ENCODE data around the gene SPOPL.
A peak's percentile ranks its signal among the peaks of the same experiment; 100 is the strongest.
"Not testable (repeated sequence)": the region's sequence is repeated elsewhere in the genome, so short reads cannot be mapped to it uniquely, and the experiment has no call there.

SPOPL gene

DNA sequence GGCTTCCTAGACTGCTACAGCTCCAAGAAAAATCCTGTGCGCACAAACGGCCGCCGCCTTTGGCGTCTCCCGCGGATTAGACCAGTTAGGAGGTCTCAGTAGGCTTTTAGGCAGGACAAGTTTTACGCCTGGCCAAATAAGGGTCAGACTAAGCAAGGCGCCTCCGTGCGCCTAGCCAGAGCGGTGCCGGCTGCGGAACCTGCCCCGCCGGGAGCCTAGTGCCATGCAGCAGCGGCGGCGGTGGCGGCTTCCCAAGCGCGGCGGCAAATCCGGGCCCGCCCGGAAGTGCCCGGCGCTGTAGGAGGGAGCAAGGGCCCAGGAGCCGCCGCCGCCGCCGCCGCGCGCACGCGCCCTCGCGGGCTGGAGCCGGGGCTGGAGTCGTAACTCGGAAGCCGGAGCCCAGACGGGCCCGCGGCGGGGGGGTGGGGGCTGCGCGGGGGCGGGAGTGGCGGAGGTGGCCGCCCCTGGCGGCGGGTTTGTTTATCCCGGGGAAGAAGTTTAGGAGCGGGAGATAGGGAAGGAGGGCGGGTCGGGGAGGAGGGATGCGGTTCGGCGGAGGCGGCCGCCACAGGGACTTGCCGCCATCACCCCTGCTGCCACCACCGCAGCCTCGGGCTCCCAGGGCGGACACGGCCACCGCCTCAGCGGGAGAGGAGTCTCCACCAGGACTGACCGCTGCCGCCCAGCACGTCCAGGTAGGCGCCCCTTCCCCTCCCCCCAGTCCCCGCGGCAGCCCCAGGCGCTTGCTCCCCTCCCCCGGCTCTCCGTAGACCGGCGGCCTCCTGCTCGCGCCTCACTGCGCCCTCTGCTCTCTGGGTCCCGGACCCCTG, at the start of gene SPOPL:
TSS of gene SPOPL (plus strand) at position 346 of the 830 bp plus-strand sequence. CDS start 48,447 bp downstream, outside the sequence.
- DNase-seq = peak; percentile 89

- no peak for DNase-seq
These were observed 49.2 kb upstream of the SPOPL start for GRCh38 chr2:138452324-138452723.

DNA sequence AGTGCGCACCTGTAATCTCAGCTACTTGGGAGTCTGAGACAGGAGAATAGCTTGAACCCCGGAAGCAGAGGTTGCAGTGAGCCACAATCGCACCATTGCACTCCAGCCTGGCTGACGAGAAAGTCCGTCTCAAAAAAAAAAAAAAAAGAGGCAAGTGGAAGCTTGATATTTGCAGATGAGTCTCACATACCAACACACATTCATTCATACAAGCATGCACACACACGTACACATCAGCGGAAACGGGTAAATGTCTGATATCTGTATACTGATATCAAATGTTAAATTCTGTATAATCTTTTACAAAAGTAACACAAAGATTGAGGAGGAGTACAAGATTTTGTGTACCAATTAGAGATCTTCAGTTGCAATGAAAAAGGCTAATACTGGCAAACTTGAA, 47.8 kb upstream of the SPOPL start:
- no peak for DNase-seq

DNA sequence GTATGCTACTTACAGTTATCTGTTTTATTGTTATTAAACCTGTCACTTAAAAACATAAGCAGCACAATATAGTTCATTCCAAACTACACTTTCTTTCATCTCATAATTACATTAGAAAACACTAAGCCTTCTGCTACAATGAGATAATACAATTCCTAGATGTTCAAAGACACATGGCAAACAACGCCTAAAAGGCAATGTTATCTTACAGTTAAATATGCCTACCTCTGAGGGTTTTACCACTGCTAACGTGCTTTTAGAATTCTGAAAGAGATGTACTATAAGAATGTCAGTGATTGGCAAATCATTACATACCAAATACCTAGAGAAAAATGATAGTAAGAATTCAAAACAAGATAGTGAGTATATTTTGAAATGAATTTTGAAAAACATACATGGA, 46.8 kb upstream of the SPOPL start:
- DNase-seq = no peak

GRCh38 chr2:138455275-138455674, 46.3 kb upstream of the SPOPL start:
- DNase-seq = no peak

- DNase-seq = no peak
These were observed 45.9 kb upstream of the SPOPL start for GRCh38 chr2:138455691-138456090.

- not testable (repeated sequence) for DNase-seq
These were observed 38.9 kb upstream of the SPOPL start for GRCh38 chr2:138462689-138463088.

DNA sequence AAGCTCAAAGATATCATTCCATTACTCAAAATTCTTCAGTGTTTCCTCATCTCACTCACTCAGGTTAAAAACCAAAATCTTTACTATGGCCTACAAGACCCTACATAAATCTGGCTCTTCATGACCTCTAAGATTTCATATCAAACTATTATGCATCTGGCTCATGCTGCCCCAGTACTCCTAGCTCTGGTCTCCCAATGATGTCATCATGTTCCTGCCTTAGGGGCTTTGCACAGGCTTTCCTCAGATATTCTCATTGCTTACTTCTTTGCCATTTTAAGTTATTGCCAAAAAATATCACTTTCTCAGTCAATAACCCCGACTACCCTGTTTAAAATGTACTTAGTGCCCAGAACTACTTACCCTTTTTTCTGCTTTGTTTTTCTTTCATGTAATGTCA, 33.0 kb upstream of the SPOPL start:
- no peak for DNase-seq

- DNase-seq = no peak
These were observed 32.2 kb upstream of the SPOPL start for GRCh38 chr2:138469411-138469810.

DNA sequence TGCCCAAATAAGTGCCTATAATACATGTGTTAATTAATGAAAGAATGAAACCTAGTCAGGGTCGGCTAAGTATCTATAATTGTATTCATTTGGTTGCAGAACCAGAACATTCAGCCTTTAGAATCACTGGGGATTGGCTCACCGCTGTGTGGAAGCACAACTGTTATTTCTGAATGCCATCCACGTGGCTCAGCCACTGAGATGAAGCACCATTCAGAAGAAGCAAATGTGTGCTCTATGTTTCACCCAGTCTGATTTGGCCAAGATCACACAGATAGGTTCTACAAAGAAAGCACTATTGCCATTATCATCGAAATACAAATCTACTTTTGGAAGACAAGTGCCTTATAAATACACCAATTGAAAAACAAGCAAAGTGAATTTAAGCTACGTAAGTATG, 30.6 kb upstream of the SPOPL start:
- DNase-seq = no peak

- peak; percentile 7 for DNase-seq
These were observed 27.3 kb upstream of the SPOPL start for GRCh38 chr2:138474100-138474825.

GRCh38 chr2:138475277-138475776, 26.2 kb upstream of the SPOPL start:
- DNase-seq = no peak

DNA sequence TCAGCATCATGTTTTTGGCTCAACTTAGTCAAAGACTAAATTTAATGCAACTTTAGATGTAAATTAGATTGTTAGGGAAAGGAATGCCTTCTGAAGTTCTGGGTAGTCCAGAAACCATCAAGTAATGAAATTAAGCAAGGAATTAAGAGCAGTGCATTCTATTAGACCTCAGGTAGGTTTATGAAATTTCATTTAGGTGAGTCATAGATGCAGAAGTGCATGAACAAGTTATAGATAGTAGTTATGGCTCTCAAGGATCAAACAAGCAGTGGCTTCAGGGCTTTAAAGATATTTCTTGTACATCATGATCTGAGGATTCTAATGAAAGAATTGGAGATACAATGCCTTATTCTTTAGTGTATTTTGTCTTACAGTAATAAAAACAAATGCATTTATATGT, 25.4 kb upstream of the SPOPL start:
- no peak for DNase-seq

GRCh38 chr2:138476940-138477339, 24.6 kb upstream of the SPOPL start:
- no peak for DNase-seq

DNA sequence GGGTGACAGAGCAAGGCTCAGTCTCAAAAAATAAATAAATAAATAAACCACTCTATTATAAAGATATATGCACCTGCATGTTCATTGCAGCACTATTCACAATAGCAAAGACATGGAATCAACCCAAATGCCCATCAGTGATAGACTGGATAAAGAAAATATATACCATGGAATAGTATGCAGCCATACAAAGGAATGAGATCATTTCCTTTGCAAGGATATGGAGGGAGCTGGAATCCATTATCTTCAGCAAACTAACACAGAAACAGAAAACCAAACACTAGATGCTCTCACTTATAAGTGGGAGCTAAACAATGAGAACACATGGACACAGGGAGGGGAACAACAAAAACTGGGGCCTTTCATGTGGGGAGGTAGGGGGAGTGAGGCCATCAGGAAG, 18.8 kb upstream of the SPOPL start:
- DNase-seq = not testable (repeated sequence)

DNA sequence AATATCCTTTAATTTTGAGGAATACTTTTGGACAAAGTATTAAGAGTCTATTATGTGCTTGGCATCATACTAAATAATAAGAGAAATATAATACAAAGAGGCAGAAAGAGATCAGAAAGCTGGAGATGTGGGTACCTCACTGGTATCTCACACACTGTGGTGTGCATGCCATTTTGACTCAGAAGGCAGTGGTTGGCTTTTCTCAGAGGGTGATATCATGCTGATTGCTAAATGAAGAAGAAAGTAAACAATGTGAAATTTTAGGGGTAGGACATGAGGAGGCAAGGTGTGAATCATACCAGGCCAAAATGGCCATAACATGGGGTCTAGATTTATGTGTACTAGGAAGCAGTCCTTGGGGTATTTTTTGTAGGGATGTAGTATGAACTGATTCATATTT, 16.6 kb upstream of the SPOPL start:
- DNase-seq = no peak

GRCh38 chr2:138486363-138487198, 15.0 kb upstream of the SPOPL start:
- DNase-seq = no peak

DNA sequence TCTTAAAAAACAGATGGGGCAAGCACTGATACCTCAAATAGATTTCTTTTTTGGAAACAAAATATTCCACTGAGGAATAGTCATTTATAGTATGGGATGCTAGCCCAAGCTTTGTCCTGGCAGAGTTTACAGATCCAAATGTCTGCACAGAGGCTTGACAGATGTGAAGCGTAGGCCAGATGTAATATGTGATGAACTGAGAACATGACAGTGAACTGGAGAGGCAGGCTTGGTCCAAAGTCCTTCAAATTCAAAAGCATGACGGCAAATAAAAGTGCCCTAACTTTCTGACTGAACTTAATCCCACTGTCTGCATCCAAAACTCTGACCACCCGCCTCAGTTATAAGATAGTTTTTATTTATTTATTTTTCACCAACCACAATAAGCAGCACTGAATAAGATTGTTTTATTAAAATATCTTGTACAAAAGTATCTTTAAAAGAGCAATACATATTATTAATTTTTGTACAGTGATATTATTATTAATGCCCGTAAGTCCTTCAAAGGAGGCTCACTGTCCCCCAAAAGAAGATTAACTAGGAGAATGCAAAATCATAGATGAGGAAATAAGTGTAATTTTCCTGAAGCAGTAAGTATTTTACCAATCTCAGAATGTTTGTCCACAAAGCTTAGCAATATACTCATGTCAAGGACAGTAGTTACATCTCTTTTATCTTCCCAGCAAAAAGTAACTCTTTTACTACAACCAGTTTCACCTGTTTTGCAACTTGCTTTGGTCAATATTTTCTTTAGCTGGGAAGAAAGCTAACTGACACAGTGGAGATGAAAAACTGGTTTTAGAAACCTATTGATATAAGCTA, 10.7 kb upstream of the SPOPL start:
- no peak for DNase-seq

- DNase-seq = no peak
These were observed 10.1 kb upstream of the SPOPL start for GRCh38 chr2:138491495-138491862.

- DNase-seq = no peak
These were observed 9.4 kb upstream of the SPOPL start for GRCh38 chr2:138492160-138492559.

DNA sequence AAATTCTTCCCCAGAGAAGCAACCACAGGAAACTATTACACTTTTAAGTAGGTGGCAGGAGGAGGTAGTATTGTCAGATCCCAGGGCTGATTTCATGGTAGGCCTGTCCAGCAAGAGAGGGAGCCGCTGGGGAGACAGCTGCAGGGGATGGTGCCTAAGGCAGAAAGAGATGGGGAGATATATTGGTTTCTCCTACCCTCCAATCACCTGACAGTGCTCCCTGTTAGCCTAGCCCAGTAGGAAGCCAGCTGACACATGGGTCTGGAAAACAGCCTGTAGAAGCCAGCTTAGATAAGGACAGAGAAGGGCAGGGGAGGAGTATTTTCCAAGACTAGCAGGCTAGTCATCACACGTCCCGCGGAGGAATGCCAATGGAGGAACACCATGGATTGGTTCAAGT, 8.2 kb upstream of the SPOPL start:
- DNase-seq = no peak

DNA sequence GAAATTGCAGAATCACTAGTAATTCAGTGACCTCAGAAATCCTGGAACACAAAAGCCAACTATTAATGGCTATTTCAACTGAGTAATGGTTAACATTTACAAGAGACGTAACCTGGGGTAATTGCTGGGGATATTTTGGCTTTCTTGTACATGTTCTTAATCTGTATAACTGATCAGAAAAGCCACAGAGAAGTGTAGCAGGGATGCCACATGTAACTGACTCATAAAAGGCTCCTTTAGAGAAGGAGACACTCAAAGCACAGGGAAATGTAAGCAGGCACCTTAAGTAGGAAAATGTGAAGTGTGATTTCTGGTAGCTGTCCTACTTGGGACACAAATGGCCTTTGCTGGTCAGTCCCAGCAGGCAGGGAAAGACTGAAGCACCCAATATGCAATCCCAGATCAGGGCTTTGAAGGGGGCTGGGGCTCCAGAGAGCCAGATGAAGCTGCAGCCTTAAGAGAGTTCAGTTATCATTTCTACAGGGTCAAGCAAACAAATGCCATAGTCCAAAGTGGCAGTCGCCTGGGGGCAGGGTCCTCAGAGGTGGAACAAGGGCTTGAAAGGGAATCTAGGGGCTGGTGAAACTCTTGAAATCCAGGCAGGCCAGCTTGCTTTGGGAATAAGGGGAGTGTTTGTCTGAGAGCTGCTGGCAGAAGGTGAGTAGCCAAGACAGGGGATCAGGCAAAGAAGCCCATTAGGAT, 7.2 kb upstream of the SPOPL start:
- DNase-seq = no peak

All from fibroblast of skin of right quadriceps (primary cell).